Stimulated activated CD4-positive, alpha-beta T cell treated with anti-CD3 and anti-CD28 coated beads, TNF-alpha, amount 100 ng/mL, for 24 hours (primary cell): Measurements from ENCODE around the gene EPHX1.
A peak's percentile ranks its signal among the peaks of the same experiment; 100 is the strongest.
"Not testable (repeated sequence)": the region's sequence is repeated elsewhere in the genome, so short reads cannot be mapped to it uniquely, and the experiment has no call there.

Source experiments
- DNase-seq, 3 experiments: peaks; one replicate each; pipeline ENCODE4 v3.0.0-alpha.2; 2020; ENCODE audit warnings: low read depth in 3 of 3

EPHX1 gene

GRCh38 chr1:225881081-225881958 is 71.4 kb downstream of the EPHX1 start:
- peak in 1 of 3 experiments; percentile 51 for DNase-seq

GRCh38 chr1:225881959-225882693 is 72.2 kb downstream of the EPHX1 start, which contains the start of gene TMEM63A:
Gene TMEM63A, minus strand, starts transcription at chr1:225882380. Its CDS starts 4,800 bp downstream, at chr1:225877580.
- peak; percentile 74 to 88 (median 75) for DNase-seq

GRCh38 chr1:225882694-225883615 is 73.0 kb downstream of the EPHX1 start:
- DNase-seq, result peak in 1 of 3 experiments; percentile 48

- DNase-seq, result no peak
Measured at GRCh38 chr1:225883616-225884265, 73.8 kb downstream of the EPHX1 start.

GRCh38 chr1:225885336-225885735 is 75.4 kb downstream of the EPHX1 start:
- DNase-seq, result no peak

GRCh38 chr1:225886159-225887029 is 76.5 kb downstream of the EPHX1 start:
- no peak for DNase-seq

DNA sequence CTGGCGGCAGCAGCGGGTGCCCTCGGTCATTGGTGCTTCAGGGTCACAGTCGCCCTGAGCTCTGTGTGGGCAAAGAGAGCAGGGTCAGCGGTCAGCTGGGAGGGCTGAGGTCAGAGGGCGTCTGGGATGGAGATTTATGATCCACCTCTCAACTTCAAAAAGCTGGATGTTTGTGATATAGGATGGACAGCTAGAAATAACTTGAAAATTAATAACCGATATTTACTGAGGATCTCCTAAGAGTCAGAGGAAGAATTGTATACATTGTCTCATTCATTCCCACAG is 77.0 kb downstream of the EPHX1 start:
- no peak for DNase-seq

DNA sequence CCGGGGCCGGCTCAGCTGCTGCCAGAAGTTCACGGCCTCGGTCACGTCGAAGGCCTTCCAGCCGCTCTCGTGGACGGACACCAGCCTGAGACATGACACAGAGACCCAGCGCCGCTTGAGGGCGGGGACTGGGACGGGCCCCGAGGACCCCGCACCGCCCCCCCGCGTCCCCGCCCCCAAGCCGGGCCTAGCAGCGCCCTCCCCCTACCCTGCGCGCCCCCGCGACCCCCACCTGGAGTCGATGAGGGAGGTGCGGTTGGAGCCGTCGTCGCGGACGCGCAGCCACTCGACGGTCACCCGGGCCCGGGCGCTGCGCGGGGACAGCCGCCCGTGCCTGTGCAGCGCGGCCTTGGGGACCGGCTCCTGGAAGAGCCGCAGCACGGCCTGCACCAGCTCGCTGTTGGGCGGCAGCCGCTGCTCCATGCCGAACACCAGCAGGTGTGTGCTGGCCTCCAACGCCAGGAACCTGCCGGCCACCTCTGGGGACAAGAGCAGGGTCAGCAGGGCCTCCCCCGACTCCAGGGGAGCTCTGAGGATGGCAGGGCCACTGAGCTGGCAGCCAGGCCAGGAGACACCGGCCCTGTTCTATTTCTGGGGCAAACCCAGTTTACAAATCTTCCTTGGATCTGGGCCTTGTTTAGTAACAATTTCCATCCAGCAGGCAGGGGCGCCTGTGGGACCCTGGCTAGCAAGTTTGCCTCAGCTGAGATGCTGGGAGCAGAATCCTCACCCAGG is 77.8 kb downstream of the EPHX1 start:
- DNase-seq, result not testable (repeated sequence)

DNA sequence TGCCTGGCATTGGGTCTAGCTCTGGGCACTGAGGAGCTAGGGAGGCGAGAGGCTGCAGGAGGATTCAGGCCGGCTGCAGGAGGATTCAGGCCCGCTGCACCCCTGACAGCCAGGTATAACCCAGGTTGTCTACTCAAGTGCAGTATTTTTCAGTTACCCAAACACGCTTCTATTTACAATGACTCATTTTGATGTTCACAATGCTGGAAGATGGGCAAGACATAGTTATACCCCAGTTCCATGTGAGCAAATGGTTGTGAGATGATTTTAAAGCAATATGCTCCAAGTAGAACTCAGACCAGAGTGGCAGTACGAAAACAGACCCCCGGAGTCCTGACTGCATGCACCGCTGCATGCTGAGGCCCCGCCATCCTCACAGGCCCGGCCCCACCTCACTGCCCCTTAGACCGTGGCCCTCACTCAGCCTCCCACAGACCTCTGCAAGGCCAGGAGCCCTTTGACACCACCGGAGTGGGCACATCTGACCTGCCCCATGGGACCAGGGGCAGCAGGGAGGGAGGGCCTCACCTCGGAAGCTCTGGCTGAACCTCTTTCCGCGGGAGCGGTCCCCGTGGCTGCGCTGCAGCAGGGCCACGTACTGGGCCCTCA is 78.5 kb downstream of the EPHX1 start:
- no peak for DNase-seq

DNA sequence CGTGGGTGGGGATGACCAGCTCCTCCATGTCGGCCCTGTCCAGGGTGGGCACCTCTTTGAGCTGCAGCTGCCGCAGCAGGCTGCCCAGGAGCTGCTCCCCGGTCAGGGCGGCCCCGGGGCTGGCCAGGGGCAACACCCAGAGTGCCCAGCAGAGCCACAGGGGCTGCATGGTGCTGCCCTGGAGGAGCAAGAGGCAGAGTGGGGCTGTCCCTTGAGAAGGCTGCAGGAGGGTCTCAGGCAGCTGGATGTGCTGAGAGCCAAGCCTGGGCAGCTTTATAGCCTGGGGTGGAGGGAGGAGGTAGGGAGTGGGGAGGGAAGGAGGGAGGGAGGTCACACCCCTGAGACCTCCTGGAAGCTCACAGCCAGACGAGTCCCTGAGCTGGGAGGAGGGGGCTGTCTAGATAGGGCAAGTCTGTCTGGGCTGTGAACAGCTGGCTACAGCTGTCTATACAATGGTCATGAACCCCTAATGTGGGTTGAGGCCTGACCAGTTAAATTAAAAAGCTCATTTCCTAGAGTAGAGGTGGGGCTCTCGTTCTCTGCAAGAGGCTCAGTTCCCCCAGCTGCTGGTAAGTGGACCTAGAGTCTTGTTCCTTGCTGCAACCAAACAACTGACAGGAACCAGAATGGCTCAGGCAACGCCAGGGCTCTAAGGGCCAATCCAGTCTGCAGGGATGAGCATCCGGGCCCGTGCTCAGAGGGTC is 79.1 kb downstream of the EPHX1 start, which contains the start of gene LEFTY1:
TSS of gene LEFTY1 (minus strand) at position 249 of the 704 bp plus-strand sequence. CDS start at position 169, 80 bp downstream.
- DNase-seq, result no peak

- no peak for DNase-seq
Measured at GRCh38 chr1:225889743-225890142, 79.8 kb downstream of the EPHX1 start.

DNA sequence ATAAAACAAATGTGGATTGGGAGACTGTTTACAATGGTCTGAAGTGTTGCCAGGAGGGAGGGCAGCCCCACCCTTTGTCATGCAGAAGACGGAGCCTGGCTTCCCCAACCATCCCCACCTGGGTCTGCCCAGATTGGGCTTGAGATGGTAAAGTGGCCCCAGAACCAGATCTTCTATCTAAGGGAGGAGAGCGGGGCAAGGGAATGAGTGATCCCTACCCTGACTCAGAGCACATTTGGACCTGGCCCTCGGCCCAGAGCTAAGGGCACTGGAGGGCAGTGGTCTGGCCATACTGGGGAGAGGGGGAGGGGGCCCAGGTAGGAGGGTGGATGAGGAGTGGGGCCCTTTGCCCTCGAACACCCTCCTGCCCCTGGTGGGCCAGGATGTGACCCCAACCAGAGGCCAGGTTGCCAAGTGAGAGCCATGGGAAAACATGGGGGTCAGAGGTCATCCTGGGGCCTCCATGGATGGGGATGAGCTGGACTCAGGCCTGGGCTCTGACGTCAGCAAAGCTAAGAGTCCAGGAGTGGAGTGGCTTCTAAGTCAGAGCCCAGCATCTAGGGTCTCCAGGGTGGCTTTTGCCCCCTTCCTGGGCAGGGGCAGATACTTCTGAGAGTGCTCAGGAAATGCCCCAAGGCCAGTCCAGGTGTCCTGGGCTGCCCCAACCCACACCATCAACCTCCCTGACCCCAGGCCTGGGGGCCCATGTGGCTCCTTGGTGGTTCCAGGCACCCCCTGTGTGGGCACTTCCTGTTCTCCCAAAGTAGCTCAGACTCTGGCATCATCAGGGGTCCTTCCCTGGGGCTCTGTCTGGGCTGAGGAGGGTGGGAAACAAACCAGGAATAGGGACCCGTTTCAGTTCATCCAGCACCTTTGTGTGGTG is 80.7 kb downstream of the EPHX1 start:
- no peak for DNase-seq

- DNase-seq, result no peak
Measured at GRCh38 chr1:225891229-225891972, 81.5 kb downstream of the EPHX1 start.

DNA sequence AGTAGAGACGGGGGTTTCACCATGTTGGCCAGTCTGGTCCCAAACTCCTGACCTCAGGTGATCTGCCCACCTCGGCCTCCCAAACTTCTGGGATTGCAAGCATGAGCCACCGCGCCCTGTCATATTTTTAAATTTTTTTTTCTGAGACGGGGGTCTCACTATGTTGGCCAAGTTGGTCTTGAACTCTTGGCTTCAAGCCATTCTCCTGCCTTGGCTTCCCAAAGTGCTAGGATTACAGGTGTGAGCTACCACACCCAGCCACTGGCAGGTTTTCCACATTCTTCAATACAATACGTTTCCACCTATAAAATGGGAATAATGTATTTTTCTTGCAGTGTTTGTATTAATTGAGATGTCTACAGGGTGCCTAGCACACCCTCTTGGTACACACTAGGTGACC is 82.4 kb downstream of the EPHX1 start:
- no peak for DNase-seq
